Measurements from ENCODE around the gene GATA5. TPM values are rescaled to one million over a fixed set of nuclear protein-coding genes. Genes with fewer than 3 reads are reported as not detected.
A peak's percentile ranks its signal among the peaks of the same experiment; 100 is the strongest.

Gene GATA5
- total RNA-seq, 1 experiment from 2014 or later, result 1.4 TPM

DNA sequence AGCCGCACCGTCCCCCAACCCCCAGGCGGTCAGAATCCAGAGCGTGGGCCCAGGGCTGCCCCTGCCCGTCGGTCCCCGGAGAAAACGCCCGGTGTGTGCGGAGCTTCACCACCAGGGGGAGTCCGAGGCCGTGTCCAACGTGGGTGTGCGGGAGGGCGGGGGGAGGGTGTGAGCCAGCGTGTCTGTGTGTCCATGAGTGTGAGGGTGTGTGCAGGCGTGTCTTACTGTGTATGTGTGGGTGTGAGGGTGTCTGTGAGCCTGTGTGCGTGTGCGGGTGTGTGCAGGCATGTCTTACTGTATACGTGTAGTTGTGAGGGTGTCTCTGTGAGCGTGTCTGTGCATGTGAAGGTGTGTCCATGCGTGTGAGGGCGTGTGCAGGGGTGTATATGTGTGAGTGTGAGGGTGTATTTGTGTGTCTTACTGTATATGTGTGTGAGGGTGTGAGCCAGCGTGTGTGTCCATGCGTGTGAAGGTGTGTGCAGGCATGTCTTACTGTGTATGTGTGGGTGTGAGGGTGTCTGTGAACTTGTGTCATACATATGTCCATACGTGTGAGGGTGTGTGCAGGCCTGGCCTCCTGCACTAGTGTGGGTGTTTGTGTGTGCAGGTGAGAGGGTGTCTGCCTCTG is 24.6 kb upstream of the GATA5 start:
- H3K9me3 Mint-ChIP-seq, result peaks cover 7% of the 10 kb centered on the region
- H3K27me3 Mint-ChIP-seq (ENCODE audit: low read depth), result peaks cover 5% of the 10 kb centered on the region; the same call in 1 of the 2 replicates
- TF ChIP-seq, protein P1, sequence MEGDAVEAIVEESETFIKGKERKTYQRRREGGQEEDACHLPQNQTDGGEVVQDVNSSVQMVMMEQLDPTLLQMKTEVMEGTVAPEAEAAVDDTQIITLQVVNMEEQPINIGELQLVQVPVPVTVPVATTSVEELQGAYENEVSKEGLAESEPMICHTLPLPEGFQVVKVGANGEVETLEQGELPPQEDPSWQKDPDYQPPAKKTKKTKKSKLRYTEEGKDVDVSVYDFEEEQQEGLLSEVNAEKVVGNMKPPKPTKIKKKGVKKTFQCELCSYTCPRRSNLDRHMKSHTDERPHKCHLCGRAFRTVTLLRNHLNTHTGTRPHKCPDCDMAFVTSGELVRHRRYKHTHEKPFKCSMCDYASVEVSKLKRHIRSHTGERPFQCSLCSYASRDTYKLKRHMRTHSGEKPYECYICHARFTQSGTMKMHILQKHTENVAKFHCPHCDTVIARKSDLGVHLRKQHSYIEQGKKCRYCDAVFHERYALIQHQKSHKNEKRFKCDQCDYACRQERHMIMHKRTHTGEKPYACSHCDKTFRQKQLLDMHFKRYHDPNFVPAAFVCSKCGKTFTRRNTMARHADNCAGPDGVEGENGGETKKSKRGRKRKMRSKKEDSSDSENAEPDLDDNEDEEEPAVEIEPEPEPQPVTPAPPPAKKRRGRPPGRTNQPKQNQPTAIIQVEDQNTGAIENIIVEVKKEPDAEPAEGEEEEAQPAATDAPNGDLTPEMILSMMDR (IDR thresholded peaks at IDR 0.05), result peak; percentile 82
- TF ChIP-seq NFE2L1 (CRISPR knock-in tag; IDR thresholded peaks at IDR 0.05) (peak; percentile 70), NR3C1 (CRISPR knock-in tag; conservative IDR thresholded peaks at IDR 0.05; ENCODE audit: low read depth) (no peak)
- TF ChIP-seq, protein P2, sequence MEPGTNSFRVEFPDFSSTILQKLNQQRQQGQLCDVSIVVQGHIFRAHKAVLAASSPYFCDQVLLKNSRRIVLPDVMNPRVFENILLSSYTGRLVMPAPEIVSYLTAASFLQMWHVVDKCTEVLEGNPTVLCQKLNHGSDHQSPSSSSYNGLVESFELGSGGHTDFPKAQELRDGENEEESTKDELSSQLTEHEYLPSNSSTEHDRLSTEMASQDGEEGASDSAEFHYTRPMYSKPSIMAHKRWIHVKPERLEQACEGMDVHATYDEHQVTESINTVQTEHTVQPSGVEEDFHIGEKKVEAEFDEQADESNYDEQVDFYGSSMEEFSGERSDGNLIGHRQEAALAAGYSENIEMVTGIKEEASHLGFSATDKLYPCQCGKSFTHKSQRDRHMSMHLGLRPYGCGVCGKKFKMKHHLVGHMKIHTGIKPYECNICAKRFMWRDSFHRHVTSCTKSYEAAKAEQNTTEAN (CRISPR knock-in tag; IDR thresholded peaks at IDR 0.05), result 0 out of 2 replicates have a peak, but pooled peaks have one; percentile 38
- ChIA-PET POLR2A (no interaction called here), CTCF (interaction anchor here (0.5 to 2.3 kb wide), 84 partner anchors 8 to 1408 kb away, joined by 3 to 45 read pairs (median 5); partner anchors contain the start of genes NTSR1, RBBP8NL, SLCO4A1 and TCFL5)
- H3K4me1 Mint-ChIP-seq, result peaks cover 3% of the 10 kb centered on the region
- peak overlapping the region; percentile 0; the same call in 1 of the 2 replicates for H3K27ac Mint-ChIP-seq
- H3K36me3 Mint-ChIP-seq, result no peaks in the 10 kb centered on the region
- ATAC-seq, result peak; percentile 64
- H3K4me3 Mint-ChIP-seq, result no peak overlapping the region
- DNase-seq (ENCODE audit: low spot score), result peak; percentile 88

DNA sequence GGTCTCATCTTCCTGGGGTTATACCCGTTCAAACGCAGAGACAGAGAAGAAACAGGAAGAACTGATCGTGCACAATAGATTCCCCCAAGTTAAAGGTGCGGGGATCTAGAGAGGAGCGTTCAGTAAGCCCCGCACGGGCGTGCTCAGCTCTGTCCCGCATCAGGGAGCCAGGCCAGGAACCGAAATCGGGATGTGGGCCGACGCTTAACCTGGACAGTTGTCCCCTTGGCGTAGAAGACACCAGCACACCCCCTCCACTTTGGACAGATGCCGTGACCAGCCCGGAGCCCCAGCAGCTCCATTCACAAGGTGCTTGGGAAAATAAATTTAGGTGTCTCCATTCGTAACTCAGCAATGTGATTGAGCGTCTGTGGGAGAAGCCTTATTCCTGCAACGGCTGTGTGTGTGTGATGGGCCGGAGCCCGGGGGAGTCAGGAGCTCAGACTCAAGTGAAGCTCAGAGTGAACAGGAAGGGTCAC is 24.0 kb upstream of the GATA5 start:
- ChIA-PET CTCF (interaction anchor here (0.5 to 2.3 kb wide), 85 partner anchors 9 to 1407 kb away, joined by 3 to 45 read pairs (median 5); partner anchors contain the start of genes NTSR1, RBBP8NL, SLCO4A1 and TCFL5), POLR2A (no interaction called here)
- H3K9me3 Mint-ChIP-seq, result peaks cover 7% of the 10 kb centered on the region
- no peak overlapping the region for H3K27ac Mint-ChIP-seq
- no peaks in the 10 kb centered on the region for H3K36me3 Mint-ChIP-seq
- peaks cover 3% of the 10 kb centered on the region for H3K4me1 Mint-ChIP-seq
- H3K4me3 Mint-ChIP-seq, result no peak overlapping the region
- H3K27me3 Mint-ChIP-seq (ENCODE audit: low read depth), result peaks cover 5% of the 10 kb centered on the region; the same call in 1 of the 2 replicates
- ATAC-seq (no peak), DNase-seq (ENCODE audit: low spot score) (no peak)
- TF ChIP-seq GRHL2 (CRISPR knock-in tag; IDR thresholded peaks at IDR 0.05; ENCODE audit: insufficient replicate concordance, severe bottlenecking) (no peak), TP53 (CRISPR knock-in tag; IDR thresholded peaks at IDR 0.05) (no peak), PRDM15 (CRISPR knock-in tag; IDR thresholded peaks at IDR 0.05) (no peak), ZNF416 (CRISPR knock-in tag; IDR thresholded peaks at IDR 0.05) (no peak), ZNF263 (CRISPR knock-in tag; IDR thresholded peaks at IDR 0.05; ENCODE audit: low read depth) (no peak), KAT7 (CRISPR knock-in tag; IDR thresholded peaks at IDR 0.05; ENCODE audit: borderline replicate concordance) (no peak), ESRRA (CRISPR knock-in tag; IDR thresholded peaks at IDR 0.05; ENCODE audit: borderline replicate concordance) (no peak), GTF2I (CRISPR knock-in tag; conservative IDR thresholded peaks at IDR 0.05) (no peak), SP1 (CRISPR knock-in tag; conservative IDR thresholded peaks at IDR 0.05) (no peak), ELF4 (CRISPR knock-in tag; IDR thresholded peaks at IDR 0.05; ENCODE audit: low read depth) (no peak), RORB (CRISPR knock-in tag; IDR thresholded peaks at IDR 0.05) (no peak)
- TF ChIP-seq, protein P3, sequence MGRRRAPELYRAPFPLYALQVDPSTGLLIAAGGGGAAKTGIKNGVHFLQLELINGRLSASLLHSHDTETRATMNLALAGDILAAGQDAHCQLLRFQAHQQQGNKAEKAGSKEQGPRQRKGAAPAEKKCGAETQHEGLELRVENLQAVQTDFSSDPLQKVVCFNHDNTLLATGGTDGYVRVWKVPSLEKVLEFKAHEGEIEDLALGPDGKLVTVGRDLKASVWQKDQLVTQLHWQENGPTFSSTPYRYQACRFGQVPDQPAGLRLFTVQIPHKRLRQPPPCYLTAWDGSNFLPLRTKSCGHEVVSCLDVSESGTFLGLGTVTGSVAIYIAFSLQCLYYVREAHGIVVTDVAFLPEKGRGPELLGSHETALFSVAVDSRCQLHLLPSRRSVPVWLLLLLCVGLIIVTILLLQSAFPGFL (CRISPR knock-in tag; IDR thresholded peaks at IDR 0.05; ENCODE audit: borderline replicate concordance), result no peak
- TF ChIP-seq, protein P4, sequence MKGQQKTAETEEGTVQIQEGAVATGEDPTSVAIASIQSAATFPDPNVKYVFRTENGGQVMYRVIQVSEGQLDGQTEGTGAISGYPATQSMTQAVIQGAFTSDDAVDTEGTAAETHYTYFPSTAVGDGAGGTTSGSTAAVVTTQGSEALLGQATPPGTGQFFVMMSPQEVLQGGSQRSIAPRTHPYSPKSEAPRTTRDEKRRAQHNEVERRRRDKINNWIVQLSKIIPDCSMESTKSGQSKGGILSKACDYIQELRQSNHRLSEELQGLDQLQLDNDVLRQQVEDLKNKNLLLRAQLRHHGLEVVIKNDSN (CRISPR knock-in tag; IDR thresholded peaks at IDR 0.05), result no peak

Data from WTC11 (cell line).